Measurements from ENCODE around the gene SRGAP2C.
"Not testable (repeated sequence)": the region's sequence is repeated elsewhere in the genome, so short reads cannot be mapped to it uniquely, and the experiment has no call there.

The SRGAP2C gene

DNA sequence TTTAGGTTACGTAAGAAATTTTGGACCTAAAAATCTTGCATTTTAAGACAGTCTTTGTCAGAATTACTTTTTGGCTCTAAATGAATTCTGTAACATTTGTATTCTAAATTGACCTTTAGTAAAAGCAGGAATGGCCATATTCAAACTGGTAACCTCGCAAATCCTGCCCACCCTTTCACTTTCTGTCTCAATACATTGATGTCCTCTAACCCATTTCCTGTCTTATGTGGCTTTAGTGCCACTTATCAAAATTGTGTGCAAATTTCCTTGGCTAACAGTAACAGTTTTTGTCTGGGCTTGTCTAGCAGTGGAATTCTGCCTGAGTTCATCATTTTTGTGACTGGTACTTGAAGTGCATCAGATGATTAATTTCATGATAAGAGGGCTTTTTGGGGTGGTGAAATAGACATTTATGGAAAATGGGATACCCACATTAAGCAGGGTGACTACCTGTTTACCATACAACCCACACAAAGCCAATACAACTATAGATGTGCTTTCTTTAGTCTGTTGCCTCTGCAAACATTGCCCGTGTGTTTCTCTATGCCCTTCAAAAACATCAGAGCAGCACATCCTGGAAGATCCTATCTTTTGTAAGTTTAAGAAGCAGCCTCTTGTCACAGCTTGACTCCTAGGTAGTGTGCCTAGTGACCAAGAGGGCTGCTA is 205.3 kb downstream of the SRGAP2C start:
- FAIRE-seq = not testable (repeated sequence)

DNA sequence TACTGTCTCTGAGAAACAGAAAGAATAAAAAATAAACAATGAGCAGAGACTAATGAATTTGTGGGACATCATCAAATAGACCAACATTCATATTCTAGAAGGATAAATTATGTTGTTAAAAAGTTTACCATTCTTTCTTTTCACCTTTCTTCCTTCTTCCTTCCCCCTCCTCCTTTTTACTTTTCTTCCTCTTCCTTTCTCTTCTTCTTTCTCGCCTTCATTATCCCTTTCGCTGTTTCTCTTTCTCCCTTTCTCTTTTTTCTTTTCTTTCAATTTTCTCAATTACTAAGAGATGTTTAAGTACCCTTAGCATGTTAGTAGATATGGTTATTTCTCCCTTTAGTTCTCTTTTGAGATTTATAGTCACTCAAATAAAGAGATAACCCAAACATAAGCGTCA is 207.4 kb downstream of the SRGAP2C start:
- FAIRE-seq = not testable (repeated sequence)

DNA sequence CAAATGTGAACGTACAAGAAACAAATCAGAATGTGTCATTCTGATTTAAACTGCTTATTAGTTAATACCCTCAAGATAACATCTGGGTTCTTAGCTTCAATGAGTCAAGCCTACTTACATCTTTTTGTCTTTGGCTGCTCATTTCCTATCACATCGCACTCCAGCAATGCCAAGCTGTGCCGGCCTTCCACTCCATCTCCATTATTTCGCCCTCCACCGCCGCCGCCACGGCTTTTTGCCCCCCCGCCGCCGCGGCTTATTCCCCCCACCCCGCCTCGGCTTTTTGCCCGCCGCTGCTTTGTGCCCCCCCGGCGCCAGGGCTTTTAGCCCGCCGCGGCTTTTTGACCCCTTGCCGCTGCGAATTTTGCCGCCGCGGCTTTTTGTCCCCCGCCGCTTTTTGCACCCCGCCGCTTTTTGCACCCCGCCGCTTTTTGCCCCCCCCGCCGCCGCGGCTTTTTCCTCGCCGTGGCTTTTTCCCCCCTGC is 211.0 kb downstream of the SRGAP2C start:
- not testable (repeated sequence) for FAIRE-seq

DNA sequence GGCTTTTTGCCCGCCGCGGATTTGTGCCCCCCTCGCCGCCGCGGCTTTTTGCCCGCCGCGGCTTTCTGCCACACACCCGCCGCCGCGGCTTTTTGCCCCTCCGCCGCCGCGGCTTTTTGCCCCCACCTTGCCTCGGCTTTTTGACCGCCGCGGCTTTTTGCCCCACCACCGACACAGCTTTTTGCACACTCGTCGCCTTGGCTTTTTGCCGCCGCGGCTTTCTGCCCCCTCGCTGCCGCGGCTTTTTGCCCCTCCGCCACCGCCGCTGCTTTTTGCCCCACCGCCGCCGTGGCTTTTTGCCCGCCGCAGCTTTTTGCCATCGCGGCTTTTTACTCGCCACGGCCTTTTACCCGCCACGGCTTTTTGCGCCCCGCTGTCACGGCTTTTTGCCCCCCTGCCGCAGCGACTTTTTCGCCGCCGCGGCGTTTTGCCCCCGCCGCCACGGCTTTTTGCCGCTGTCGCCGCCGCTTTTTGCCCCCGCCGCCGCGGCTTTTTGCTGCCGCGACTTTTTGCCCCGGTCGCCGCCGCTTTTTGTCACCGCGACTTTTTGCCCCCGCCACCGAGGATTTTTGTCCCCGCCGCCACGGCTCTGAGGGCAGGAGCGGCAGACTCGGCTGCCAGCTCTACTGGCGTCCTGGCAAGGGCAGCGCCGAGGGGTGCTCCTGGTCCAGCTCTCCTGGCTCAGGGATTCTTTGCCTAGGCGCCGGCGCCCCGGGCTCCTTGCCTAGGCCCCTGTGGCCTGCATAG is 211.7 kb downstream of the SRGAP2C start:
- not testable (repeated sequence) for FAIRE-seq

DNA sequence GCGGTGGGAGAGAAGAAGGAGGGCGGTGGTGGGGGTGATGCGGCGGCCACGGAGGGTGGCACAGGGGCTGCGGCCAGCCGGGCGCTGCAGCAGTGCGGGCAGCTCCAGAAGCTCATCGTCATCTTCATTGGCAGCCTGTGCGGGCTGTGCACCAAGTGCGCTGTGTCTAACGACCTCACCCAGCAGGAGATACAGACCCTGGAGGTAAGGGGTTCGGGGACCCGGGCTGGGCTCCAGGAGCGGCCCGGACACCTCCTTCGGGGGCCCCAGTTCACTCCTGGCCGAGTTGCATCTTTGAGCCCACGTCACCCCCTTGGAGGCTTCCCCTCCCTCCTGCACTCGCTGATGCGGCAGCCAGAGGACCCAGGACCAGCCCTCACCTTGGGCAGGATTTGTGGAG is 212.3 kb downstream of the SRGAP2C start:
- FAIRE-seq = not testable (repeated sequence)

DNA sequence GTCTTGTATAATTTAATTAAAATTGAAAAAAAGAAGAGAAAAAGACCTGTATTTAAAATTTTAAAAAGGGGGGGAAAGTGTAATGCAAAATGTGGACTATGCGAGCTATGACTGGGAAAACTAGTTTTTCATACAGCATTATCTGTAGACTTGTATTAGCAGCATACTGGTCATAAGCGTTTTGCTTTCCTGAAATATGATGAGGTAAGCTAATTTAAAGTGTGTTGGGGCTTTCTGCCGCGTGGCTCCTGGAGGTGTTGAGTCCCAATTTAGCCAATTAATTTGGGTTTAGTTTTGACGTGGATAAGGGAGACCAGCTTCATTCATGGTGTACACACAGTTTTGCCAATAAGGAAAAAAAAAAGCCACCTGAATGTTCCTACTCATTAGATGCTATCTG is 214.4 kb downstream of the SRGAP2C start:
- FAIRE-seq = not testable (repeated sequence)

DNA sequence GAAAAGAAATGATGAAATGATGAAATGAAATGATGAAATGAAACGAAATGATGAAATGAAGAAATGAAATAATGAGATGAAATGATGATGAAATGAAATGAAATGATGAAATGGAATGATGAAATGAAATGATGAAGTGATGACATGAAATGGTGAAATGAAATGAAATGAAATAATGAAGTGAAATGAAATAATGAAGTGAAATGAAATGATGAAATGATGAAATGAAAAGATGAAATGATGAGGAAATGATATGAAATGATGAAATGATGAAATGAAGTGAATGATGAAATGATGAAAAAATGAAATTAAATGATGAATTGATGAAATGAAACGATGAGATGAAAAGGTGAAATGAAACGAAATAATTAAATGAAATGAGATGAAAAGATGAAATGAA is 215.3 kb downstream of the SRGAP2C start:
- not testable (repeated sequence) for FAIRE-seq

DNA sequence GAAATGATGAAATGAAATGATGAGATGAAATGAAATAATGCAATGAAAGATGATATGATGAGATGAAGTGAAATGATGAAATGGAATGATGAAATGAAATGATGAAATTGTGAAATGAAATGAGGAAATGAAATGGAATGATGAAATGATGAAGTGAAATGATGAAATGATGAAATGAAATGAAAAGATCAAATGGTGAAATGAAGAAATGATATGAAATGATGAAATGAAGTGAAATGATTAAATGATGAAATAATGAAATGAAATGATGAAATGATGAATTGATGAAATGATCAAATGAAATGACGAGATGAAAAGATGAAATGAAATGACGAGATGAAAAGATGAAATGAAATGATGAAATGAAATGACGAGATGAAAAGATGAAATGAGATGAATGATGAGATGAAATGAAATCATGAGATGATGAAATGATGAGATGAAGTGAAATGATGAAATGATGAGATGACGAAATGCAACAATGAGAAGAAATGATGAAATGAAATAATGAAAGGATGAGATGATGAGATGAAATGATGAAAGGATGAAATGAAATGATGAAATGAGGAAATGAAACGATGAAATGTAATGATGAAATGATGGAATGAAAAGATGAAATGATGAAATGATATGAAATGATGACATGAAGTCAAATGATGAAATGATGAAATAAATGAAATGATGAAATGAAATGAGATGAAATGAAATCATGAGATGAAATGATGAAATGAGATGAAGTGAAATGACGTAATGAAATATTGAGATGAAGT is 216.0 kb downstream of the SRGAP2C start:
- not testable (repeated sequence) for FAIRE-seq

DNA sequence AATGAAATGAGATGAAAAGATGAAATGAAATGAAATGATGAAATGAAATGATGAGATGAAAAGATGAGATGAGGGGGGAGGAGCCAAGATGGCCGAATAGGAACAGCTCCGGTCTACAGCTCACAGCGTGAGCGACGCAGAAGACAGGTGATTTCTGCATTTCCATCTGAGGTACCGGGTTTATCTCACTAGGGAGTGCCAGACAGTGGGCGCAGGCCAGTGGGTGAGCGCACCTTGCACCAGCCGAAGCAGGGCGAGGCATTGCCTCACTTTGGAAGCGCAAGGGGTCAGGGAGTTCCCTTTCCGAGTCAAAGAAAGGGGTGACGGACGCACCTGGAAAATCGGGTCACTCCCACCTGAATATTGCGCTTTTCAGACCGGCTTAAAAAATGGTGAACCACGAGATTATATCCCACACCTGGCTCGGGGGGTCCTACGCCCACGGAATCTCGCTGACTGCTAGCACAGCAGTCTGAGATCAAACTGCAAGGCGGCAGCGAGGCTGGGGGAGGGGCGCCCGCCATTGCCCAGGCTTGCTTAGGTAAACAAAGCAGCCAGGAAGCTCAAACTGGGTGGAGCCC is 216.7 kb downstream of the SRGAP2C start:
- not testable (repeated sequence) for FAIRE-seq

DNA sequence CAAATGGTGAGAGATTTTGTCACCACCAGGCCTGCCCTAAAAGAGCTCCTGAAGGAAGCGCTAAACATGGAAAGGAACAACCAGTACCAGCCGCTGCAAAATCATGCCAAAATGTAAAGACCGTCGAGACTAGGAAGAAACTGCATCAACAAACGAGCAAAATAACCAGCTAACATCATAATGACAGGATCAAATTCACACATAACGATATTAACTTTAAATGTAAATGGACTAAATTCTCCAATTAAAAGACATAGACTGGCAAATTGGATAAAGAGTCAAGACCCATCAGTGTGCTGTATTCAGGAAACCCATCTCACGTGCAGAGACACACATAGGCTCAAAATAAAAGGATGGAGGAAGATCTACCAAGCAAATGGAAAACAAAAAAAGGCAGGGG is 218.5 kb downstream of the SRGAP2C start:
- not testable (repeated sequence) for FAIRE-seq

DNA sequence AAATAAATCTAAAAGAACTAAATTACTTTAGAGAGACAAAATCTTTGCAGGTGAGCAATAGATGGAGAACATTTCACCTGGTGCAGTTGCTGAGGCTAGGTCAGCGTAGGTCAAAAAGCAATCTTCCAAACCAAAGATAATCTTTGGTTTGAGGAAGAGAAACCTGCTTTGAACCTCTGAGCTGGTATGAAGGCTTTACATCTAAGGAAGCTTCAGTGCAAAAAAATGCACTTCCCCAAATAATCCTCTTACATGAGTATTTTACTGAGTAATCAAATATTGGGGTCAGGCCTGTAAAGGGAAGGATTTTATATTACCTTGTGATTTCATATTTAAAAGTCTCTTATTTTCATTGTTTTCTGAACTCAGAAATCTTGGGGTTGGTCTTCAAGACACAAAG is 223.6 kb downstream of the SRGAP2C start:
- FAIRE-seq = no peak

DNA sequence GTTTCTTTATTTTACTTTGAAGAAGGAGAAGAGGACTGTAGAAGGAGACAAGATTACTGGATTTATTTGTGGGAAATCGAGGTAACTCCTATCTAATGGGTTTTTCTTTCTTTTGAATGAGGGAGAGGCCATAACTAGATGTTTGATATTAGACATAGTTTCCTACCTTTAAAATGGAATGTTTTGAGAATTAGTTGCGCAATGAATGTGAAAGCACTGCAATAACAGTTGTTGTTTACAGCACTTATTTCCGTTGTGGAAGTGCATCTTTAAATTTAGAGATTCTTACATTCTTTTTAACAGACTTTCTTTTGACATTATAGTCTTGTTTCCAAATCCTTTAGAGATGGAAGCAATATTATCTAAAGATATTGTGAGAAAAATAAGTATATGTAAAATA is 229.0 kb downstream of the SRGAP2C start:
- no peak for FAIRE-seq

DNA sequence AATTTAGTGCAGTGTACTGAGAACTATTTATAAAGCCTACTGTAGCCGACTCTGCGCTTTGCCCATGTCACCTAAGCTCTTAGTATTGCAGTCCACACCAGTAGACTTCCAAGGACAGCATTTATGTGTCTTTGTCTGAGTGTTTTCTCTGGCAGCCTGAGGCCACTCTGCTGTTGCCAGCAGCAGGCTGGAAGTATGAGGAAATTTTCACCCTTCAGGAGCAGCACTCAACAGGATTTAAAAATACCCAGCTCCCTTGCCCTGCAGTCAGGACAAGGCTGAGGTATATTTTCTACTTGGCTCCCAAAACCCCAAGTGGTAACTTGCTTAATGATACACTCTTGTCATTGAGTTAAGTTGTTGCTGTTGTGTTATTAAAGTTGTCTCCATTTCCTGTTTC is 230.1 kb downstream of the SRGAP2C start:
- FAIRE-seq = no peak

DNA sequence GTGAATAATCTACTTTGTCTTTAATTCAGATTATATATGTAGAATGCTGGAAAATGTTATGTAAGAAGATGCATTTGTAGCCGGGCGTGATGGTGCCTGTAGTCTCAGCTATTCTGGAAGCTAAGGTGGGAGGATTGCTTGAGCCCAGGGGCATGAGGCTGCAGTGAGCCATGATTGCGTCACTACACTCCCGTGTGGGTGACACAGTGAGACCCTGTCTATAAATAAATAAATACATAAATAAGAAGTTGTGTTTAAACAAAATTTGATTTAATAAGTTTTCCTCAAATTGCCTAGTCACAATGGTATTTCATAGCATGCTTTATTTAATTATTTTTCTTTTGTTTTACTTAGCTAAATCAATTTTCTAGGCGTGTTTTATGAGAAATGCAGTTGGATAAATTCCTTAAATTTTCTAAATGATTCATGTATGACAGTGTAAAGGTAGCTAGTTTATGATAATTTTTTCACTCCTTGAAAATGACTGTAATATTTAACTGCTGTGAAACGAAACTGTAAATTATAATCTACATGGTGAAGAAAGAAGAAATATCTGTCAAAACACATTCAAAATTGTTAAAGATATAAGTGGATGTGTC is 232.6 kb downstream of the SRGAP2C start:
- peak; percentile 6 for FAIRE-seq

DNA sequence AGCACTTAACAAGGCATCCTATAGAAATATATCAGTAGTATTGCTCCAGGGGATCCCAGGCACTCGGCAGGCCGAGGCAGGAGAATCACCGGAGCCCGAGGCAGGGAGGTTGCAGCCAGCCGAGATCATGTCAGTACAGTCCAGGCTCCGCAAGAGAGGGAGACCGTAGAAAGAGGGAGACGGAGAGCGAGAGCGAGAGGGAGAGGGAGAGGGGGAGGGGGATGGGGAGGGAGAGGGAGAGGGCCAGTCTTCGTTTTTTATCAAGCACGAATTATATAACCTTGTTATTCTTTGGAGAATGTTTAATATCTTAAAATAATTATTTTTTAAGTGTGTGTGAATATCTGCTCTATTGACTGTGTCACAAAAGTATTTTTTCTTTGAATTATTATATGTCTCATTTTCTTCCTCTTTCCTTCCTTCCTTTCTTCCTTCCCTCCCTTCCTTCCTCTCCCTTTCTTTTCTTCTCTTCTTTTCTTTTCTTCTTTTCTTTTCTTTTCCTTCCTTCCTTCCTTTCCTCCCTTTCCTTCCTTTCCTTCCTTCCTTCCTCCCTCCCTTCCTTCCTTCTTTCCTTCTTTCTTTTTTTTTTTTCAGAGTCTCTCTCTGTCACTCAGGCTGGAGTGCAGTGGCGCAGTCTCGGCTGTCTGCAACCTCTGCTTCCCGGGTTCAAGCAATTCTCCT is 233.7 kb downstream of the SRGAP2C start:
- FAIRE-seq = no peak

DNA sequence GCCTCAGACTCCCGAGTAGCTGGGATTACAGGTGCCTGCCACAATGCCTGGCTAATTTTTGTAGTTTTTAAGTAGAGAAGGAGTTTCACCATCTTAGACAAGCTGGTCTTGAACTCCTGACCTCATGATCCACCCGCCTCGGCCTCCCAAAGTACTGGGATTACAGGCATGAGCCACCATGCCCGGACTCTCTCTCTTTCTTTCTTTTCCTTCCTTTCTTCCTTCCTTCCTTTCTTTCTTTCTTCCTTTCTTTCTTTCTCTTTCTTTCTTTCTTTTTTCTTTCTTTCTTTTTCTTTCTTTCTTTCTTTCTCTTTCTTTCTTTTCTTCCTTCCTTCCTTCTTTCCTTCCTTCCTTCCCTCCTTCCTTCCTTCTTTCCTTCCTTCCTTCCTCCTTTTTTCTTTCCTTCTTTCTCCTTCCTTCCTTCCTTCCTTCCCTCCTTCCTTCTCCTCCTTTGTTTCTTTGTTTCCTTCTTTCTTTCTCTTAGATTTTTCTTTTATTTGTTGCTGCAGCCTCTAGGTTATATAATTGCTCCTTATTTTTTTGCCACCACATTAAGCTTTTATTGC is 234.4 kb downstream of the SRGAP2C start:
- FAIRE-seq = not testable (repeated sequence)

DNA sequence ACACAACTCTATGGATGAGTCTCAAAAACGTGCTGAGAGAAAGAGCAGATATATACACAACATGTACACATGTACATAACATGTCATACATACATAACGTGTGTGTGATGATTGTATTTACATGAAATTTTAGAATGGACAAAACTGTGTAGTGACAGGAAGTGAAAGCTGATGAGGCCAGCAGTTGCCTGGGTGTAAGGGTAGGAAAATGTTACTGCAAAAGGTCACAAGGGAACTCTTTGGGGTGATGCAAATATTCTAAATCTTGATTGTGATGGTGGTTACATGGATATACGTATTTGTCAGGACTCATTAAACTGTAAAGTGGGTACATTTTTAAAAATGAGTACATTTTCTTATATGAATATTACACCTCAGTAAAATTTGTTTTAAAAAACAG is 236.7 kb downstream of the SRGAP2C start:
- peak; percentile 61 for FAIRE-seq

DNA sequence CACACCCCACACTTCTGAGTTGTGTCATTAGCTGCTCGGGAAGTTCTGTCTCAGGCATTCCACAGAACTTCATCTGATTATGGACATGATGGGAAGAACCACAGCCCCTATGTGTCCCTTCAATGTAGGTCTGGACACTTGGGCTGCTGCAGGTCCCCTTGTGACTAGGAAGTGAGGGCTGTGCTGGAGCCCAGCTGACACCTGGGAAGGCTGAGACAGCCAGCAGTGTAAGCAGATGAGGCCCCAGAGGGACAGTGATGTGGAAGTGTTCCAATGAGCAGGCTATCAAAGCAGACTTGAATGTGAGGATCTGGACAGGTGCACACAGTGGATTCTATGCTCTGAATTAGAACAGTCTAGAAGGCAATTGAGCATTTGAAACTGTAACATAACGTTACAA is 239.2 kb downstream of the SRGAP2C start:
- FAIRE-seq = not testable (repeated sequence)

DNA sequence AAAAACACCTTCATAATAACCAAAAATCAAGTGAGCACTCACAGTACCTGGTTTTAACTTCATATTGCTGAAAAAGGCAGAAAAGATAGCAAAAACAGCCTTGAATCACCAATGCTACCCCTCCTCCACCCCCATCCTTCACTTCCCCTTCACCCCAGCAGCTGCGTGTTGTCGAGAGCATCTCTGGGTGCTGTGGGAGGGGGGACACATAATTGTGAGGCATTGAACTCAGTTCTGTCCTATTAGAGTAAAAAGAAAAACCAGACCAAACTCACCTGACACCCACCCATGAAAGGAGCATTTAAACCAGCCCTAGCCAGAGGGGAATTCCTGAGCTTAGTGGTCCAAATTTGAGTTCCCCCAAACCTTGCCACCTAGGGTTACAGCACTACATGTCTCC is 248.7 kb downstream of the SRGAP2C start:
- not testable (repeated sequence) for FAIRE-seq

DNA sequence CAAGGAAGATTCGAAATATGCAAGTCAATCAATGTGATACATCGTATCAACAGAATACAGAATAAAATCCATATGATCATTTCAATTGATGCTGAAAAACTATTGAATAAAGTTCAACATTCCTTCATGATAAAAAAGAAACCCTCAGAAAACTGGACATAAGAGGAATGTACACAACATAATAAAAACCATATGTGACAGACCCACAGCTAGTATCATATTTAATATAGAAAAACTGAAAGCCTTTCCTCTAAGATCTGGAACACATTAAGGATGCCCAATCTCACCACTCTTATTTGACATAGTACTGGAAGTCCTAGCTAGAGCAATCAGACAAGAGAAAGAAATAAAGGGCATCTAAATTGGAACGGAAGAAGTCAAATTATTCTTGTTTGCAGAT is 254.1 kb downstream of the SRGAP2C start:
- FAIRE-seq = not testable (repeated sequence)

DNA sequence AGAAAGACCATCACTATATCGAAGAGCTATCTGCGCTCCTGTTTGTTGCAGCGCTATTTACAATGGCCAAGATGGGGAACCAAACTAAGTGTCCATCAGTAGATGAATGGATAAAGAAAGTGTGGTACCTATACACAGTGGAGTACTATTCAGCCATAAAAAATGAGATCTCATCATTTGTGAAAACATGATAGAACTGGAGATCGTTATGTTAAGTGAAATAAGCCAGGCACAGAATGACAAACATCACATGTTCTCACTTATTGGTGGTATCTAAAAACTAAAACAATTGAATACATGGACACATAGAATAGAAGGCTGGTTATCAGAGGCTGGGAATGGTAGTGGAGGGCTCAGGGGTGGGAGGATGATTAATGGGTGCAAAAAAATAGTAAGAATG is 256.2 kb downstream of the SRGAP2C start:
- no peak for FAIRE-seq

All from G401.6 (cell line).